ENCODE measurements around the gene RAB5B. TPM values are rescaled to one million over a fixed set of nuclear protein-coding genes. Genes with fewer than 3 reads are reported as not detected.
"Not testable (repeated sequence)": the region's sequence is repeated elsewhere in the genome, so short reads cannot be mapped to it uniquely, and the experiment has no call there.

Gene RAB5B
- polyA plus RNA-seq, 1 donor, result 124 TPM

GRCh38 chr12:55942055-55942454 is 31.8 kb upstream of the RAB5B start:
- DNase-seq, result no peak

DNA sequence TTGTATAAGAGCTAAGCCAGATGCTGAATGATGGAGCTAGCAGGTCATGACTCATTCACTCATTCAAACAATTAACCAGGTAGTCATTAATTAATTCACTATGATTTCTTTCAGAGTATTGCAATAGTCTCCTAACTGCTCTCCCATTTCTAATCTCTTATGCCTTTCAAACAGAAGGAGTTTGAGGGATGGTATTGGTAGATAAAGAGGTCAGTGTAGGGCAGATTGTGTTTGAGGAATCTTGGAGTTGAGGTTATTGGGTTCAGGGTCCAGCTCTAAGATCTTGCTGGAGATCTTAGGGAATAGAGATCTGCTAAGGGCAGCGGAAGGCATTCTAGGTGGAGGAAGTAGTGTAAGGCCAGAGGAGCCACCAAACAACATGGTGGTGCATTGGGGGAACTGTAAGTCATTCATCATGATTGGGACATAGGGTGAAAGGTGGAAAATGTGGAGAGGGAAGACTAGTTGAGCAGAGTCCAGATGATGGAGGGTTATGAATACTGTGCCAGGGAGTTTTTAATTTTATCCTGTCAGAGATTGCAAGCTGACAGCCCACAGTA is 31.2 kb upstream of the RAB5B start:
- no peak for DNase-seq

- no peak for DNase-seq
These were observed 27.3 kb upstream of the RAB5B start for GRCh38 chr12:55946553-55946952.

GRCh38 chr12:55955344-55955743 is 18.5 kb upstream of the RAB5B start:
- DNase-seq, result no peak

DNA sequence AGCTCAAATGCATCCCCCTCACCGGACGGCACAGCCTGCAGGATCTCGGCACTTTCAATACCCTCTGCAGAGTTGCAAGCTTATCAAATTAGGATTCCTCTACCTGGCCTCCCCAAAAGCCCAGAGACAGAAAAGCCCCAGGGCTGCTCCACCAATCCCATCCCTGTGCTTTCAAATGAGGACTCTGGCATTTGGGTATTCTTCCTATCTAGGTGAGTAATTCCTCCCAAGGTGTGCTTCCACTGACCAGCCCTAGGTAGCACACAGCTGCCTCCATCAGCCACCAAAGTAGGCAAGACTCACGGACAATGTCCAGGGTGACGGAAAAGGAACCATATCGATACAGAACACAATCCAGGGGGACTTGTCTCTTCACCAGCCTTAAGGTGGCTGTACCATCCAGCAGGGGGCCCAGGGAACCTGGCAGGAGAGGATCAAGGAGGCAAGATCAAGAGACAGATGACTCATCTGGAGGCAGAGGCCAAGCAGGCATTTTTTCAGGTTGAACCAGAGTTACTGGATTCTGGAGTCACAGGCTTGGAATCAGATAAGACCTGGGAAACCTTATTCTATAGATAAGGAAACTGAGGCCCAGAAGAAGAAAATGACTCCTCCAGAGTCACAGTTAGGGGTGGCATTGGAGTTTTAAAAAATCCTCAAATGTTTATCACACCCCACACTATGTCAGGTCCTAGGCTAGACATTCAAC is 17.9 kb upstream of the RAB5B start:
- DNase-seq, result no peak

DNA sequence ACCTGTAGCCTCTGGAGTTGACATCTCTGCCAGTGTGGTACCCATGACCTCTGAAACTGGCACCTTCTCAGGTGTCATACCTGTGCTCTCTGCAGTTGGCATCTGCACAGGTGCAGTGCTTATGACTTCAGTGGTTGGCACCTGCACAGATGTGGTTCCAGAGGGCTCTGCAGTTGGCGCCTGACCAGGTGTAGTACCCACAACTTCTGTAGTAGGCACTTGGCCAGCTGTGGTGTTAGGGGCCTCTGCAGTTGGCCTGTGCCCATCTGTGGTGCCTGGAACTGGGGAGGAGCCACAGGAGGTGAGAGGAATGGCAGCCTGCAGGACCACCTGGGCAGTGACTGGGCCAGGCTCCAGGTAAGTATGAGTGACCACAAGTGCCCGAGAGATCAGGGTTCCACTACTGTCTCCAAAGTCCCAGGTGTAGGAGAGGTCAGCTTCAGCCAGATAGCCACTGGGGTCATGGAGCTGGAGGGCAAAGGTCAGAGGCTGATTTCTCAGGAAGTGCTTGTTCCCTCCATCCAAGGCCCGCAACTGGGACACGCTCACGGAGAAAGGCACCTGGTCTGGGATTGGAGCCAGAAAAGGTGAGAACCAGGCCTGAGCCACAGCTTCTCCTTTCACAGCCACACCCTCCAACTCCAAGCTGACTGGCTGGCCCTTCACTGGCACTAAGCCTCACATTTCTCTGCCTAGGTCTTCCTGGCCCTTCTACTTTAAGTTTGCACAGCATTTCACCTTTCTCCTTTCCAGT is 16.6 kb upstream of the RAB5B start:
- DNase-seq, result no peak

DNA sequence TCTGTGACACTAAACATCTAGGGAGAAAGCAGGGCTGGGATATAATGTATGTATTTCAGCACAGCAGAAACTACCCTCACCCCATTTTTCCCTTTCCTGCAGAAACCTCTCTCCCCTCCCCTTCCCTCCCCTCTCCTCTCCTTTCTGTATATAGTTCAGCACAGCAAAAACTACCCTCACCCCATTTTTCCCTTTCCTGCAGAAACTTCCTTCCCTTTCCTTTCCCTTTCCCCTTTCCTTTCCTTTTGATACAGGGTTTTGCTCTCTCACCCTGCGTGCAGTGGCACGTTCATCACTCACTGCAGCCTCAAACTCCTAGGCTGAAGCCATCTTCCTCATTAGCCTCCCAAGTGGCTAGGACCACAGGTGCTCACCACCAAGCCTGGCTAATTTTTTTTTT is 10.1 kb upstream of the RAB5B start:
- DNase-seq, result no peak

- DNase-seq, result no peak
These were observed 8.6 kb upstream of the RAB5B start for GRCh38 chr12:55965240-55965639.

DNA sequence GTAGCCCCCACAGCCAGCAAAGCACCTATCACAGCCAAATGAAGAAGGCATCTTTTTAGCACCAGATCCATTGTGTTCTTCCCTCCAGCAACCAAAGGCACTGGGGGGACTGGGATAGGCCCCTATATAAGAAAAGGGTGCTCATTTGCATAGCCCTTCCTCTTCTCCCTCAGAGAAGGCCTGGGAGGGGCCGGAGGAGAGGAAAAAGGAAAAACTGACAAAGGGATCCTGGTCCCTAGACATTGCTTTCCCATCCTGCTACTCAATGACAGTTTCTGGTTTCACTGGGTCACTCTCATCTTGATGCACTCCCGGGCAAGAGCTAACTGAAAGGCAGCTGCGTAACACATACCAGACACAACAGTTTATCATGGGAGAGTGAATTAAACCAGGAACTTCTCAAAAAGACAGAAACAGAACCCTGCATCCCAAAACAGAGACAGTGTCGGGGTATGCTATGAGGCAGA is 7.9 kb upstream of the RAB5B start, which contains the start of gene PMEL:
PMEL (minus strand) TSS at position 102 of the 467 bp plus-strand sequence; CDS start at position 71, 31 bp downstream.
- no peak for DNase-seq

- DNase-seq, result peak; percentile 94
These were observed 7.2 kb upstream of the RAB5B start, which contains the start of gene CDK2 for GRCh38 chr12:55966408-55967281. Gene CDK2 (plus strand): TSS chr12:55966830. CDS start chr12:55967009, 179 bp downstream.

- DNase-seq, result no peak
These were observed 4.5 kb upstream of the RAB5B start for GRCh38 chr12:55969356-55969755.

GRCh38 chr12:55970775-55971174 is 3.1 kb upstream of the RAB5B start:
- no peak for DNase-seq

DNA sequence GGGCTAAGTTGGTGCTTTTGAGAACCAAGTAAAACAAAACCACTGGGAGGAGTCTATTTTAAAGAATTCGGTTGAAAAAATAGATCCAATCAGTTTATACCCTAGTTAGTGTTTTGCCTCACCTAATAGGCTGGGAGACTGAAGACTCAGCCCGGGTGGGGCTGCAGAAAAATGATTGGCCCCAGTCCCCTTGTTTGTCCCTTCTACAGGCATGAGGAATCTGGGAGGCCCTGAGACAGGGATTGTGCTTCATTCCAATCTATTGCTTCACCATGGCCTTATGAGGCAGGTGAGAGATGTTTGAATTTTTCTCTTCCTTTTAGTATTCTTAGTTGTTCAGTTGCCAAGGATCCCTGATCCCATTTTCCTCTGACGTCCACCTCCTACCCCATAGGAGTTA is 1.8 kb upstream of the RAB5B start:
- no peak for DNase-seq

DNA sequence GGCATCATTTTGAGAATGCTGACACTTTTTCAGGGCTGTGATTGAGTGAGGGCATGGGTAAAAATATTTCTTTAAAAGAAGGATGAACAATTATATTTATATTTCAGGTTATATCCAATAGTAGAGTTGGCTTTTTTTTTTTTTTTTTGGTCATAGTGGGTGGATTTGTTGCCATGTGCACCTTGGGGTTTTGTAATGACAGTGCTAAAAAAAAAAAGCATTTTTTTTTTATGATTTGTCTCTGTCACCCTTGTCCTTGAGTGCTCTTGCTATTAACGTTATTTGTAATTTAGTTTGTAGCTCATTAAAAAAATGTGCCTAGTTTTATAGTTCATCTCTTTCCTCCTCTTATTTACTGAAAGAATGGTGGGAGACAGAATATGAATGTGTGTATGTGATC is 1.4 kb upstream of the RAB5B start:
- no peak for DNase-seq

GRCh38 chr12:55972911-55973598 is 823 bp upstream of the RAB5B start:
- DNase-seq, result peak; percentile 21

GRCh38 chr12:55974308-55974730 is 441 bp downstream of the RAB5B start:
- no peak for DNase-seq

GRCh38 chr12:55978393-55978792 is 4.5 kb downstream of the RAB5B start:
- no peak for DNase-seq

GRCh38 chr12:55979069-55979468 is 5.2 kb downstream of the RAB5B start:
- no peak for DNase-seq

DNA sequence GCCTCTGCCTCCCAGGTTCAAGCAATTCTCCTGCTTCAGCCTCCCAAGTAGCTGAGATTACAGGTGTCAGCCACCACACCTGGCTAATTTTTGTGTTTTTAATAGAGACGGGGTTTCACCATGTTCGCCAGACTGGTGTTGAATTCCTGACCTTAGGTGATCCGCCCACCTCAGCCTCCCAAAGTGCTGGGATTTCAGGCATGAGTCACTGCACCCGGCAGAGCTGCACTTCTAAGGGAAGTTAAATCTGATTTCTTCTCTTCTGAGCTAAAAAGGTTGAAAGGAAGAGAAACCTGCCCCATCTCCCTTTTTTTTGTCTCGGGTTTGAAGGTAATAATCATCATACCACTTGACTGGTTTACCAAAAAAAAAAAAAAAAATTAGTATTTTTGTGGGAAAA is 8.0 kb downstream of the RAB5B start:
- not testable (repeated sequence) for DNase-seq

GRCh38 chr12:55982319-55982936 is 8.6 kb downstream of the RAB5B start:
- no peak for DNase-seq

DNA sequence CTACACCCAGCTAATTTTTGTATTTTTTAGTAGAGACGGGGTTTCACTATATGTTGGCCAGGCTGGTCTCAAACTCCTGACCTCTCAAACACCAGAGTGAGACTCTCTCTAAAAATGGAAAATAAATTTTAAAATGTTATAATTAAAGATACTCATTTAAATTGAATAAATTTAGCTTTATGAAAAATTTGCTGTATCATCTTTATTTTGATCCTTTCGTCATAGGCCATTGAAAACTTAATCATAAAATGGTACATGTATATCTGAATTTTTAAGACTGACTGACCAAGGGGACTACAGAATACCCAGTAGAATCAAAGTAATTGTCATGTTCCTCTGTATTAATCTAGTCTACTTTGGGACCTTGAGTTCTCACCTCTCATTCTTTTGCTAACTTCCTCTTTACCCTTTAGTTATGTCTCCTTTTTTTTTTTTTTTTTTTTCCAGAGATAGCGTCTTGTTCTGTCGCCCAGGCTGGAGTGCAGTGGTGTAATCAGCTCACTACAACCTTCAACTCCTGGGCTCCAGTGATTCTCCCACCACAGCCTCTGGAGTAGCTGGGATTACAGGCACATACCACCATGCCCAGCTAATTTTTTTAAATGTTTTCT is 9.5 kb downstream of the RAB5B start:
- DNase-seq, result no peak

All from hindlimb muscle (tissue), 1 donor.